DOHH2 (cell line): Measurements from ENCODE around the gene EGLN1.
A peak's percentile ranks its signal among the peaks of the same experiment; 100 is the strongest.

Experiments
- H3F3A ChIP-seq: fragments of 200-600 bp; sonication (generic), shearing (Covaris generic); 2 replicates; pipeline ENCODE4 v1.6.0; 2016; ENCODE audit warnings: antibody characterized with exemption, mild to moderate bottlenecking; ENCODE audit not compliant: control insufficient read depth, insufficient read depth
- H3K27ac ChIP-seq: fragments of 200-600 bp; sonication (generic); 2 replicates; pipeline ENCODE4 v1.5.1; 2014; ENCODE audit warnings: low read depth, mild to moderate bottlenecking, low read length, moderate library complexity
- H3K27me3 ChIP-seq: fragments of 200-600 bp; sonication (generic); 2 replicates; pipeline ENCODE4 v1.6.1; 2014; ENCODE audit warnings: mild to moderate bottlenecking, low read length, mixed read lengths; ENCODE audit not compliant: control insufficient read depth
- H3K36me3 ChIP-seq: fragments of 200-600 bp; sonication (generic); 2 replicates; pipeline ENCODE4 v1.6.1; 2014; ENCODE audit warnings: mild to moderate bottlenecking, low read length, moderate library complexity, mixed read lengths; ENCODE audit not compliant: control insufficient read depth
- H3K4me1 ChIP-seq: fragments of 200-600 bp; sonication (generic); 2 replicates; pipeline ENCODE4 v1.6.1; 2014; ENCODE audit warnings: mild to moderate bottlenecking, low read length, mixed read lengths; ENCODE audit not compliant: control insufficient read depth
- H3K4me2 ChIP-seq: fragments of 200-600 bp; sonication (generic); 2 replicates; pipeline ENCODE4 v1.6.0; 2014; ENCODE audit warnings: mild to moderate bottlenecking, low read length, moderate library complexity
- H3K4me3 ChIP-seq: fragments of 200-600 bp; sonication (generic); 2 replicates; pipeline ENCODE4 v1.5.1; 2014; ENCODE audit warnings: mild to moderate bottlenecking, low read length, mixed read lengths
- H3K79me2 ChIP-seq: fragments of 200-600 bp; sonication (generic); 2 replicates; pipeline ENCODE4 v1.6.1; 2014; ENCODE audit warnings: mild to moderate bottlenecking, low read length, mixed read lengths; ENCODE audit not compliant: control insufficient read depth
- H3K9me2 ChIP-seq: fragments of 200-600 bp; sonication (generic); replicated peaks from 2 replicates; pipeline ENCODE4 v1.6.1; 2014; ENCODE audit warnings: mild to moderate bottlenecking, low read length, mixed read lengths; ENCODE audit not compliant: control insufficient read depth
- H3K9me3 ChIP-seq: fragments of 200-600 bp; sonication (generic); 2 replicates; pipeline ENCODE4 v1.6.1; 2014; ENCODE audit warnings: antibody characterized with exemption, low read length, mixed read lengths; ENCODE audit not compliant: control insufficient read depth, insufficient read depth
- H4K20me1 ChIP-seq: fragments of 200-600 bp; sonication (generic); 2 replicates; pipeline ENCODE4 v1.6.0; 2014; ENCODE audit warnings: low read depth, mild to moderate bottlenecking, antibody characterized with exemption, low read length, moderate library complexity; ENCODE audit not compliant: control insufficient read depth, insufficient read depth
- EZH2phosphoT487 ChIP-seq: fragments of 200-600 bp; sonication (generic); IDR thresholded peaks from 2 replicates; pipeline ENCODE4 v1.6.1; 2017; ENCODE audit warnings: borderline replicate concordance, mild to moderate bottlenecking, antibody characterized with exemption, low read length, moderate library complexity, mixed read lengths
- TF ChIP-seq, protein P1 (sequence below): fragments of 200-600 bp; sonication (generic); IDR thresholded peaks from one replicate; pipeline ENCODE4 v1.5.1; 2014; ENCODE audit warnings: antibody characterized with exemption, mild to moderate bottlenecking, low read depth, low read length; ENCODE audit not compliant: poor library complexity, severe bottlenecking

EGLN1 gene

DNA sequence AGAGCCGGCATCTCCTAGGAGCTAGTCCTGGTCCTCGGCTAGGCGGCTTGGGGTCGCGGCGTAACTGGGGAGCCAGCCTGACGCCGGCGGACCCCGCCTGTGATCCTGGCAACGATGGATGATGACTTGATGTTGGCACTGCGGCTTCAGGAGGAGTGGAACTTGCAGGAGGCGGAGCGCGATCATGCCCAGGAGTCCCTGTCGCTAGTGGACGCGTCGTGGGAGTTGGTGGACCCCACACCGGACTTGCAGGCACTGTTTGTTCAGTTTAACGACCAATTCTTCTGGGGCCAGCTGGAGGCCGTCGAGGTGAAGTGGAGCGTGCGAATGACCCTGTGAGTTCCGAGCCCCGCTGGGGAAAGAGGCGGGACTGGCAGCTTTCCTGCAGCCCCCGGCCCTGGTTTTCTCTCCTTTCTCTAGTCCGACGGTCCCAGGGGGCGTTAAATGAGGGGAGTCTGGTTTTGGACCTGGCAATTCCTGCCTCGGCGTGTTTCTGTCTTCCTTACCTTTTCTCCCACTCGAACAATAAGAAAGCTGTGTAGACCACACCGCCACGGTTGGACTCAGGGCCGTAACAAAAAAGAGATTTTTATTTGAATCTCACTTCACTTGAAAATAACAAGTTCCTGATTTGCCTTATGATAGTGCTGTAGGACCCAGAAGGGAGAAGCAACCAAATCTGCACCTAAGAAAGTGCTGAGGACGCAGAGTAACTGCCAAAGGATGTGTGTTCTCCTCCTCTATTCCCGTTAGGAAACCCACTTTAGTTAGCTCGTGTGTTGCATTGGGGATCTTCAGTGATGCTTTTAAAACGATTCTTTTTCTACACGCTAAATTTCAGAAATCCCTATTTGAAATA lies 83.6 kb downstream of the EGLN1 start, which contains the start of gene SPRTN:
Gene SPRTN (plus strand): TSS at position 24 of the 859 bp plus-strand sequence. CDS start 91 bp downstream, at position 115.
- Histone ChIP-seq H3K9me2 (no peaks in the 10 kb centered on the region), H3K36me3 (peaks cover 53% of the 10 kb centered on the region), H3K27me3 (no peaks in the 10 kb centered on the region), H3K4me3 (peak within 1 kb of the TSS; percentile 98), H3K4me2 (peak within 1 kb of the TSS; percentile 81), H3K79me2 (peaks cover 81% of the 10 kb centered on the region), H4K20me1 (peaks cover 26% of the 10 kb centered on the region), H3F3A (peaks cover 4% of the 10 kb centered on the region), H3K9me3 (no peaks in the 10 kb centered on the region), H3K27ac (peak within 1 kb of the TSS; percentile 84), H3K4me1 (peaks cover 40% of the 10 kb centered on the region)
- no peak for TF ChIP-seq EZH2phosphoT487
- TF ChIP-seq, protein P1, sequence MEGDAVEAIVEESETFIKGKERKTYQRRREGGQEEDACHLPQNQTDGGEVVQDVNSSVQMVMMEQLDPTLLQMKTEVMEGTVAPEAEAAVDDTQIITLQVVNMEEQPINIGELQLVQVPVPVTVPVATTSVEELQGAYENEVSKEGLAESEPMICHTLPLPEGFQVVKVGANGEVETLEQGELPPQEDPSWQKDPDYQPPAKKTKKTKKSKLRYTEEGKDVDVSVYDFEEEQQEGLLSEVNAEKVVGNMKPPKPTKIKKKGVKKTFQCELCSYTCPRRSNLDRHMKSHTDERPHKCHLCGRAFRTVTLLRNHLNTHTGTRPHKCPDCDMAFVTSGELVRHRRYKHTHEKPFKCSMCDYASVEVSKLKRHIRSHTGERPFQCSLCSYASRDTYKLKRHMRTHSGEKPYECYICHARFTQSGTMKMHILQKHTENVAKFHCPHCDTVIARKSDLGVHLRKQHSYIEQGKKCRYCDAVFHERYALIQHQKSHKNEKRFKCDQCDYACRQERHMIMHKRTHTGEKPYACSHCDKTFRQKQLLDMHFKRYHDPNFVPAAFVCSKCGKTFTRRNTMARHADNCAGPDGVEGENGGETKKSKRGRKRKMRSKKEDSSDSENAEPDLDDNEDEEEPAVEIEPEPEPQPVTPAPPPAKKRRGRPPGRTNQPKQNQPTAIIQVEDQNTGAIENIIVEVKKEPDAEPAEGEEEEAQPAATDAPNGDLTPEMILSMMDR, result no peak

DNA sequence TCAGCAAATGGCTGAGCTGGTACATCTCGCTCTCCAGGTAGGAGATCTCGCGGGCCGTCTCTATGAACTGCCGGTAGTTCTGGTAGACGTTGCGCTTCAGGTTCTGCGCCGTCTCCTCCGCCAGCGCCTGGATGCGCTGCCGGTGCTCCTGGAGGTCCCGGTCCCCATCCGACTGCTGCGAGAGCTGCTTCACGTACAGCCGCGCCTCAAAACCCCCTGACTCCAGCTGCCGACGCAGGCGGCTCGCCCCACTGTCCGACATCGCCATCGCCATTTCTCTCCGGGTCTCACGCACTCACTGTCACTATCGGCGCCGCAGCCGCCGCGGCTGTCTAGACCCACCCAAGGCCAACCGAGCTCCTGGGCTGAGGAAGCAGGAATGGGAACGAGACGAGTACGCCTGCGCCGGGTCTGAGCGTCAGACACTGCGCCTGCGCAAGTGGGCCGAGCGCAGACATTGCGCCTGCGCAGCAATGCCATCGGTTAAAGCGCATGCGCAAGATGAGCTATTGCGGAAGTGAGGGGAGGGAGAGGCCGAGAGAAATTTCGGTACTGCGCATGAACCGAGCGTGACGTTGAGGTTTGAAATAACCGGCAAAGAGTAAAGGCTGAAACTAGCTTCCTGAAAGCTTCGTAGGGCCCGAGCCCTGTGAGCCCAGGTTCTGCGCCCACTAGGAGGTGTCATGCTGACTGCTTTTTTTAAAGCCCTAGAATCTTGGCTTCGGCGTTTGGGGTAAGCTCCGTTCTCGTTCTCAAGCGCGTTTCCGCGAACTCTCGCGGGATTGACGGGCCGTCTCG lies 84.4 kb downstream of the EGLN1 start, which contains the start of gene EXOC8:
Gene EXOC8 (minus strand): TSS at position 381 of the 798 bp plus-strand sequence. CDS start 107 bp downstream, at position 274.
- H3F3A ChIP-seq, result peaks cover 4% of the 10 kb centered on the region
- peaks cover 27% of the 10 kb centered on the region for H4K20me1 ChIP-seq
- no peaks in the 10 kb centered on the region for H3K27me3 ChIP-seq
- H3K4me2 ChIP-seq, result peak within 1 kb of the TSS; percentile 81
- H3K9me2 ChIP-seq, result no peaks in the 10 kb centered on the region
- peak within 1 kb of the TSS; percentile 84 for H3K27ac ChIP-seq
- H3K36me3 ChIP-seq, result peaks cover 58% of the 10 kb centered on the region
- H3K79me2 ChIP-seq, result peaks cover 87% of the 10 kb centered on the region
- TF ChIP-seq, protein P1, result peak; percentile 11
- TF ChIP-seq EZH2phosphoT487, result no peak
- no peaks in the 10 kb centered on the region for H3K9me3 ChIP-seq
- peaks cover 48% of the 10 kb centered on the region for H3K4me1 ChIP-seq
- H3K4me3 ChIP-seq, result peak within 1 kb of the TSS; percentile 98

DNA sequence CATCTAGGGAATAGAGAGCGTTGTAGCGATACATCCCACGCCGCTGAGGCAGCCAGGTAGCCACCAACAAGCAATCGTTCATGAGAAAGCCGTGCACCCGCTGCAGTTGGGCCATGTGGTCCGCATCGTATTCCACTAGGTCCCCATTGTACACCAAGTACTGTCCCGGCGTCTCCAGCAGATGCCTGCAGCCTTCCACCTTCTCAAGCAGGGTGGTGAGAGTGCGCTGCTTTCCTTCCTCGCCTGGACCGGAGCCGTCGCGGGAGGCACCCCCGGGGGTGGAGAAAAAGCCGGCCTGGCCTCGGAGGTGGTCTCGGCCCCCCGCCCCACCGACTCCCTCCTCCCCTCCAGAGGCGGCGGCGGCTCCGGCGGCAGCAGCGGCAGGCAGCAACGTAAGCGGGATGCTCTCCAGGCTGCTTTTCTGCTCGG lies 85.0 kb downstream of the EGLN1 start:
- Histone ChIP-seq H3K4me3 (peak overlapping the region; percentile 98), H3K4me2 (peak overlapping the region; percentile 81), H3K27ac (peak overlapping the region; percentile 84), H4K20me1 (peaks cover 27% of the 10 kb centered on the region), H3K36me3 (peaks cover 58% of the 10 kb centered on the region), H3K27me3 (no peaks in the 10 kb centered on the region), H3K9me2 (no peaks in the 10 kb centered on the region), H3K4me1 (peaks cover 49% of the 10 kb centered on the region), H3K9me3 (no peaks in the 10 kb centered on the region), H3F3A (peaks cover 4% of the 10 kb centered on the region), H3K79me2 (peaks cover 92% of the 10 kb centered on the region)
- TF ChIP-seq, protein P1, result no peak
- TF ChIP-seq EZH2phosphoT487, result no peak
